Glomerular endothelial cell (primary cell): ENCODE measurements around the gene SMAD7. TPM values are rescaled to one million over a fixed set of nuclear protein-coding genes. Genes with fewer than 3 reads are reported as not detected.
"Not testable (repeated sequence)": the region's sequence is repeated elsewhere in the genome, so short reads cannot be mapped to it uniquely, and the experiment has no call there.

Experiments used
- DNase-seq: peaks from one replicate; pipeline ENCODE4 v3.0.0-alpha.2; 2011; ENCODE audit warnings: low read depth, low spot score; ENCODE audit errors: extremely low read depth
- total RNA-seq: library from RNA; depleted of rRNA; stranded (reverse); fragments of >200 nt; gene quantifications from 2 replicates; pipeline ENCODE4 v1.2.3, GENCODE V29; 2015

SMAD7 gene
- total RNA-seq, 1 donor from 2014 or later: 14.7 TPM

- no peak for DNase-seq
These were observed 64.8 kb downstream of the SMAD7 start for GRCh38 chr18:48885924-48886400.

GRCh38 chr18:48885266-48885923, 65.4 kb downstream of the SMAD7 start:
- no peak for DNase-seq

GRCh38 chr18:48884771-48885170, 66.0 kb downstream of the SMAD7 start:
- DNase-seq: no peak

- no peak for DNase-seq
These were observed 66.5 kb downstream of the SMAD7 start for GRCh38 chr18:48884306-48884705.

- no peak for DNase-seq
These were observed 68.4 kb downstream of the SMAD7 start for GRCh38 chr18:48882379-48882778.

- DNase-seq: no peak
These were observed 69.8 kb downstream of the SMAD7 start for GRCh38 chr18:48880931-48881330.

GRCh38 chr18:48879008-48879431, 71.7 kb downstream of the SMAD7 start:
- DNase-seq: no peak

GRCh38 chr18:48878471-48878870, 72.3 kb downstream of the SMAD7 start:
- no peak for DNase-seq

- no peak for DNase-seq
These were observed 72.8 kb downstream of the SMAD7 start for GRCh38 chr18:48877941-48878340.

GRCh38 chr18:48876590-48876989, 74.2 kb downstream of the SMAD7 start:
- no peak for DNase-seq

- DNase-seq: no peak
These were observed 74.7 kb downstream of the SMAD7 start for GRCh38 chr18:48875942-48876511.

GRCh38 chr18:48875314-48875941, 75.3 kb downstream of the SMAD7 start:
- DNase-seq: no peak

GRCh38 chr18:48874701-48875162, 76.0 kb downstream of the SMAD7 start:
- DNase-seq: no peak

- DNase-seq: no peak
These were observed 76.5 kb downstream of the SMAD7 start for GRCh38 chr18:48874233-48874632.

- DNase-seq: no peak
These were observed 78.3 kb downstream of the SMAD7 start for GRCh38 chr18:48872234-48873145.

- DNase-seq: no peak
These were observed 79.2 kb downstream of the SMAD7 start for GRCh38 chr18:48871391-48872166.

- DNase-seq: not testable (repeated sequence)
These were observed 79.8 kb downstream of the SMAD7 start for GRCh38 chr18:48870926-48871325.
